B cell (primary cell): ENCODE measurements around the gene PRKRIP1. TPM values are rescaled to one million over a fixed set of nuclear protein-coding genes. Genes with fewer than 3 reads are reported as not detected.
A peak's percentile ranks its signal among the peaks of the same experiment; 100 is the strongest.

Experiments
- ATAC-seq: fragments of 200-7000 bp; cut with Tn5 transposase; one replicate; pipeline ENCODE4 v1.10.0; 2021; ENCODE audit warnings: low read depth, mild to moderate bottlenecking, moderate number of reproducible peaks, moderate library complexity
- CTCF ChIA-PET: fragments of 350-600 bp; sonication (Branson Sonifier 250); formaldehyde crosslinking; loops from one replicate; lab custom pipeline; 2021; ENCODE audit warnings: antibody characterized with exemption, inconsistent platforms; lab: Charles Lee
- POLR2A ChIA-PET: fragments of 350-600 bp; sonication (Branson Sonifier 250); formaldehyde crosslinking; loops from one replicate; lab custom pipeline; 2021; ENCODE audit warnings: antibody characterized with exemption; lab: Charles Lee
- DNase-seq: peaks from one replicate; pipeline ENCODE4 v3.0.0; 2013
- H2AFZ ChIP-seq: 2 replicates; pipeline ENCODE4 v1.6.1; 2012; ENCODE audit warnings: mild to moderate bottlenecking, low read depth, low read length; ENCODE audit not compliant: insufficient read depth, poor library complexity, severe bottlenecking
- H3K27ac ChIP-seq, 2 donors: 1 replicate in 1 of 2; 2 replicates in 1 of 2; pipeline ENCODE4 v1.5.1; 2012 to 2013; ENCODE audit warnings: low read length in 2 of 2, mild to moderate bottlenecking in 2 of 2, moderate library complexity in 1 of 2
- H3K27me3 ChIP-seq, 4 experiments: fragments of 200-600 bp in 1 of 4; sonication (generic) in 1 of 4; replicated peaks in 1 of 4; 1 replicate in 2 of 4; 2 replicates in 2 of 4; pipeline versions ENCODE4 v1.6.1 to v1.7.0; 2013 to 2016; ENCODE audit warnings: low read length in 3 of 4, mild to moderate bottlenecking in 2 of 4, mixed read lengths in 1 of 4, moderate library complexity in 1 of 4; ENCODE audit not compliant: insufficient read depth in 4 of 4, control insufficient read depth in 3 of 4; ENCODE audit errors: control extremely low read depth in 1 of 4
- H3K36me3 ChIP-seq, 2 experiments: replicated peaks in 1 of 2; 1 replicate in 1 of 2; 2 replicates in 1 of 2; pipeline versions ENCODE4 v1.6.1 to v1.7.1; 2013; ENCODE audit warnings: low read length in 1 of 2; ENCODE audit not compliant: insufficient read depth in 2 of 2, control insufficient read depth in 1 of 2; ENCODE audit errors: control extremely low read depth in 1 of 2, extremely low read depth in 1 of 2
- H3K4me1 ChIP-seq, 2 donors: fragments of 200-600 bp in 1 of 2; sonication (generic) in 1 of 2; 1 replicate in 1 of 2; 2 replicates in 1 of 2; pipeline versions ENCODE4 v1.5.1 to v1.6.1; 2013 to 2017; ENCODE audit warnings: low read length in 2 of 2; ENCODE audit not compliant: control insufficient read depth in 2 of 2, insufficient read depth in 2 of 2
- H3K4me2 ChIP-seq: replicated peaks from 2 replicates; pipeline ENCODE3; 2012; ENCODE audit warnings: mild to moderate bottlenecking, low read depth, low read length; ENCODE audit not compliant: poor library complexity, severe bottlenecking
- H3K4me3 ChIP-seq, 5 experiments: fragments of 200-600 bp in 1 of 5; sonication (generic) in 1 of 5; 1 replicate in 3 of 5; 2 replicates in 2 of 5; pipeline versions ENCODE4 v1.5.1 to v1.7.0; 2011 to 2016; ENCODE audit warnings: low read length in 4 of 5, mild to moderate bottlenecking in 4 of 5, low read depth in 2 of 5, control low read depth in 1 of 5, moderate library complexity in 1 of 5; ENCODE audit not compliant: insufficient read depth in 1 of 5; ENCODE audit errors: control extremely low read depth in 1 of 5, extremely low read depth in 1 of 5
- H3K79me2 ChIP-seq: fragments of 200-600 bp; sonication (generic); one replicate; pipeline ENCODE4 v1.6.0; 2016; ENCODE audit warnings: low read length; ENCODE audit not compliant: control insufficient read depth, insufficient read depth
- H3K9ac ChIP-seq: fragments of 200-600 bp; sonication (generic); 2 replicates; pipeline ENCODE4 v1.6.1; 2017; ENCODE audit warnings: mild to moderate bottlenecking, low read length, moderate library complexity
- H3K9me3 ChIP-seq, 3 donors: one replicate each; pipeline versions ENCODE4 v1.6.1 to v1.7.1; 2013; ENCODE audit warnings: low read length in 2 of 3; ENCODE audit not compliant: control insufficient read depth in 2 of 3, insufficient read depth in 1 of 3; ENCODE audit errors: control extremely low read depth in 1 of 3
- H4K20me1 ChIP-seq: 2 replicates; pipeline ENCODE4 v1.6.0; 2012; ENCODE audit warnings: mild to moderate bottlenecking, low read length; ENCODE audit not compliant: insufficient read depth, control insufficient read depth, poor library complexity, severe bottlenecking
- H3K27ac Mint-ChIP-seq: one replicate; pipeline ENCODE4 v1.8.0; 2021; ENCODE audit warnings: mixed read lengths
- H3K27me3 Mint-ChIP-seq: one replicate; pipeline ENCODE4 v1.8.0; 2021; ENCODE audit warnings: mixed read lengths
- H3K4me1 Mint-ChIP-seq: one replicate; pipeline ENCODE4 v1.8.0; 2021; ENCODE audit warnings: mixed read lengths
- H3K4me3 Mint-ChIP-seq: one replicate; pipeline ENCODE4 v1.8.0; 2021; ENCODE audit warnings: mixed read lengths
- H3K9me3 Mint-ChIP-seq: one replicate; pipeline ENCODE4 v1.8.0; 2022; ENCODE audit warnings: mixed read lengths; ENCODE audit not compliant: insufficient read depth
- EZH2 ChIP-seq: IDR thresholded peaks from 2 replicates; pipeline ENCODE4 v1.6.1; 2012; ENCODE audit warnings: borderline replicate concordance, low read depth, mild to moderate bottlenecking, moderate library complexity, low read length; ENCODE audit not compliant: insufficient read depth, poor library complexity, severe bottlenecking
- WGBS: methylation state at CpG from one replicate; pipeline ENCODE4 v1.1.5; 2013; ENCODE audit warnings: missing lambda C conversion rate; ENCODE audit not compliant: insufficient coverage; 5-methylcytosine and 5-hydroxymethylcytosine counted together
- intact Hi-C: fragments of 100-400 bp; cut with micrococcal nuclease; formaldehyde crosslinking; loops from one replicate; pipeline ENCODE4 v1.10.0; 2022
- polyA plus RNA-seq: library from polyadenylated mRNA; depleted of rRNA; stranded (reverse); fragments of >200 nt; gene quantifications from 2 replicates; pipeline ENCODE4 v1.2.3, GENCODE V29; 2012
- total RNA-seq, 2 donors: library from RNA; stranded (reverse); fragments of 120-200 nt in 1 of 2; gene quantifications; 1 replicate in 1 of 2; 2 replicates in 1 of 2; pipeline versions ENCODE4 v1.2.3 to v1.2.4, GENCODE V29; 2013 to 2022
- TF ChIP-seq, protein P1 (sequence below): fragments of 200-600 bp; IDR thresholded peaks from one replicate; pipeline ENCODE4 v1.8.0; 2022; ENCODE audit warnings: antibody characterized with exemption, mild to moderate bottlenecking

Gene PRKRIP1
- total and polyA plus RNA-seq, 2 donors (not counting 1 experiment from before 2014, with no cell fraction given) = 57.1 to 59.1 TPM

DNA sequence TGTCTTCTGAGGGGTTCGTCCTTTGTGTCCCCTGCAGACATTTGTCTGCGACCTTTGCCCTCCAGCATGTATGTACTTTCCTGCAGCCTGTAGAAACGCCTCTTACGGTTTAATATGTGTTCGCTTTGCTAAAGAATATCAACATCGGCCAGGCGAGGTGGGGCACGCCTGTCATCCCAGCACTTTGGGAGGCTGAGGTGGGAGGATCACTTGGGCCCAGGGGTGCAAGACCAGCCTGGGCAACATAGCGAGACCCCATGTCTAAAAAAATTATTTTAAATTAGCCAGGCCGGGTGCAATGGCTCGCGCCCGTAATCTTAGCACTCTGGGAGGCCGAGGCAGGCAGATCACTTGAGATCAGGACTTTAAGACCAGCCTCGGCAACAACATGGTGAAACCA lies 53.0 kb downstream of the PRKRIP1 start:
- H3K27ac ChIP-seq = no peak overlapping the region
- no peak overlapping the region for H2AFZ ChIP-seq
- TF ChIP-seq EZH2 = no peak
- TF ChIP-seq, protein P1, sequence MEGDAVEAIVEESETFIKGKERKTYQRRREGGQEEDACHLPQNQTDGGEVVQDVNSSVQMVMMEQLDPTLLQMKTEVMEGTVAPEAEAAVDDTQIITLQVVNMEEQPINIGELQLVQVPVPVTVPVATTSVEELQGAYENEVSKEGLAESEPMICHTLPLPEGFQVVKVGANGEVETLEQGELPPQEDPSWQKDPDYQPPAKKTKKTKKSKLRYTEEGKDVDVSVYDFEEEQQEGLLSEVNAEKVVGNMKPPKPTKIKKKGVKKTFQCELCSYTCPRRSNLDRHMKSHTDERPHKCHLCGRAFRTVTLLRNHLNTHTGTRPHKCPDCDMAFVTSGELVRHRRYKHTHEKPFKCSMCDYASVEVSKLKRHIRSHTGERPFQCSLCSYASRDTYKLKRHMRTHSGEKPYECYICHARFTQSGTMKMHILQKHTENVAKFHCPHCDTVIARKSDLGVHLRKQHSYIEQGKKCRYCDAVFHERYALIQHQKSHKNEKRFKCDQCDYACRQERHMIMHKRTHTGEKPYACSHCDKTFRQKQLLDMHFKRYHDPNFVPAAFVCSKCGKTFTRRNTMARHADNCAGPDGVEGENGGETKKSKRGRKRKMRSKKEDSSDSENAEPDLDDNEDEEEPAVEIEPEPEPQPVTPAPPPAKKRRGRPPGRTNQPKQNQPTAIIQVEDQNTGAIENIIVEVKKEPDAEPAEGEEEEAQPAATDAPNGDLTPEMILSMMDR = no peak
- H3K9ac ChIP-seq = no peak overlapping the region
- H3K9me3 ChIP-seq = no peaks in the 10 kb centered on the region
- DNase-seq (no peak), ATAC-seq (no peak)
- peaks cover 62% of the 10 kb centered on the region for H4K20me1 ChIP-seq
- H3K4me3 ChIP-seq = no peak overlapping the region
- Mint-ChIP-seq H3K4me1 (peaks cover 34% of the 10 kb centered on the region), H3K27me3 (no peaks in the 10 kb centered on the region), H3K4me3 (no peak overlapping the region), H3K9me3 (no peaks in the 10 kb centered on the region), H3K27ac (peak overlapping the region; percentile 20)
- intact Hi-C loops = no loop called here
- peaks cover 0 to 40% of the 10 kb centered on the region in 2 experiments for H3K36me3 ChIP-seq
- 98% methylated on average over 14 of the region's 15 CpGs for WGBS
- H3K4me2 ChIP-seq = no peak overlapping the region
- POLR2A ChIA-PET = interaction anchor here (0.6 to 2.0 kb wide), 5 partner anchors 23 to 44 kb away, joined by 3 to 15 read pairs (median 10); no protein-coding TSS in a partner anchor
- no peaks in the 10 kb centered on the region for H3K27me3 ChIP-seq
- peaks cover 24 to 36% of the 10 kb centered on the region in 2 donors for H3K4me1 ChIP-seq
- H3K79me2 ChIP-seq = peaks cover 55% of the 10 kb centered on the region
- CTCF ChIA-PET = interaction anchor here (1.2 to 46.3 kb wide), 8 partner anchors 8 to 169 kb away, joined by 3 to 1182 read pairs (median 14); partner anchors contain the start of genes ALKBH4, LRWD1 and PRKRIP1

DNA sequence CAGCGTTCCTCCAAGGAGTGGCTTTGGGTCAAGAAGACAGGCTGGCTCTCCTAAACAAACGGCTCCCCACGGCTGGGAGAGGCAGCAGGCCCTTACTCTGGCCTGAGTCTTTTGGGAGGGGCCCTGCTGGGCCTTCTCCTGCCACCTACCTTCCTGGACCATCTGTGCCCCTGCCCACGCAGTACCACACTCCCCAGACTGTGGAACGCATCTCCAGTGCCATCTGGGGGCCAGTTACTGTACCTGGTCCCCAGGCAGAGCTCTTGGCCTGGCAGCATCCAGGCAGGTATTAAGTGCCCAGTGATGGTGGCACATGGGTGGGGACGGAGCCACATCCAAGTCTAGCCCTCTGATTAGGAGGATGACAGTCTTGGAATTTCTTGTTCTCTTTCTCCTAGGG lies 54.1 kb downstream of the PRKRIP1 start:
- H3K27me3 ChIP-seq = no peaks in the 10 kb centered on the region
- H3K9me3 ChIP-seq = no peaks in the 10 kb centered on the region
- H3K4me1 ChIP-seq = peaks cover 17 to 25% of the 10 kb centered on the region in 2 donors
- intact Hi-C loops = loop anchor here (1.0 kb wide), 2 partner anchors 38 to 46 kb away; no protein-coding TSS in a partner anchor
- H3K4me3 ChIP-seq = no peak overlapping the region
- H3K4me2 ChIP-seq = no peak overlapping the region
- TF ChIP-seq, protein P1 = peak; percentile 80
- no peak for TF ChIP-seq EZH2
- H3K36me3 ChIP-seq = peaks cover 0 to 36% of the 10 kb centered on the region in 2 experiments
- CTCF ChIA-PET = interaction anchor here (0.6 to 46.3 kb wide), 21 partner anchors 9 to 170 kb away, joined by 3 to 1182 read pairs (median 3); partner anchors contain the start of genes ALKBH4, LRWD1 and PRKRIP1
- no peaks in the 10 kb centered on the region for H3K27me3 Mint-ChIP-seq
- DNase-seq (peak; percentile 75), ATAC-seq (peak; percentile 77)
- no peak overlapping the region for H3K9ac ChIP-seq
- POLR2A ChIA-PET = interaction anchor here (0.6 to 2.0 kb wide), 12 partner anchors 9 to 162 kb away, joined by 3 to 15 read pairs (median 4); no protein-coding TSS in a partner anchor
- no peaks in the 10 kb centered on the region for H3K9me3 Mint-ChIP-seq
- no peak overlapping the region for H3K4me3 Mint-ChIP-seq
- peaks cover 44% of the 10 kb centered on the region for H3K79me2 ChIP-seq
- peak overlapping the region; percentile 91 for H3K27ac Mint-ChIP-seq
- H3K4me1 Mint-ChIP-seq = peaks cover 28% of the 10 kb centered on the region
- peak overlapping the region in 1 of 2 donors; percentile 45 for H3K27ac ChIP-seq
- H2AFZ ChIP-seq = no peak overlapping the region
- 82% methylated on average over 5 of the region's 6 CpGs for WGBS
- peaks cover 68% of the 10 kb centered on the region for H4K20me1 ChIP-seq
